Endometrial microvascular endothelial cells (primary cell): ENCODE measurements around the gene PMEPA1. TPM values are rescaled to one million over a fixed set of nuclear protein-coding genes. Genes with fewer than 3 reads are reported as not detected.

Source experiments
- in situ Hi-C: cut with HindIII; loops from 2 replicates; pipeline ENCODE4 v1.10.0; 2017; ENCODE audit warnings: low sequenced_read_pairs, low pct_unique_long_range_greater_than_20kb; ENCODE audit errors: inconsistent ontology term
- total RNA-seq: library from RNA; depleted of rRNA; stranded (reverse); fragments of >200 nt; gene quantifications from one replicate; pipeline ENCODE4 v1.2.3, GENCODE V29; 2015; ENCODE audit errors: inconsistent ontology term

The PMEPA1 gene
- total RNA-seq, 1 donor from 2014 or later: 4.4 TPM

GRCh38 chr20:57738484-57738883 is 28.7 kb upstream of the PMEPA1 start:
- in situ Hi-C loops: no loop called here

DNA sequence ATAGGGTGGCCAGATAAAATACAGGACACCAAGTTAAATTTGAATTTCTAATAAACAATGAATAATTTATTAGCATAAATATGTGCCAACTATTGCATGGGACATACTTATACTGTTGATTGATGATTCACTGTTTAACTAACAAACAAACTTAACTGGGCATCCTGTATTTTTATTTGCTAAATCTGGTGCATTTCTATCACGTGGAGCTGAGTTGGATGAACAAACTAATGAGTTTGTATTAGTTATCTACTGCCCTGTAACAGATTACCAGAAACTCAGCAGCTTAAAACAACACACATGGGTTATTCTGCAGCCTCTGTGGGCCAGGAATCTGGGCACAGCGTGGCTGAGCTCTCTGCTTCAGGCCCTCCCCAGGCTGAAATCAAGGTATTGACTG is 28.2 kb upstream of the PMEPA1 start:
- in situ Hi-C loops: no loop called here

DNA sequence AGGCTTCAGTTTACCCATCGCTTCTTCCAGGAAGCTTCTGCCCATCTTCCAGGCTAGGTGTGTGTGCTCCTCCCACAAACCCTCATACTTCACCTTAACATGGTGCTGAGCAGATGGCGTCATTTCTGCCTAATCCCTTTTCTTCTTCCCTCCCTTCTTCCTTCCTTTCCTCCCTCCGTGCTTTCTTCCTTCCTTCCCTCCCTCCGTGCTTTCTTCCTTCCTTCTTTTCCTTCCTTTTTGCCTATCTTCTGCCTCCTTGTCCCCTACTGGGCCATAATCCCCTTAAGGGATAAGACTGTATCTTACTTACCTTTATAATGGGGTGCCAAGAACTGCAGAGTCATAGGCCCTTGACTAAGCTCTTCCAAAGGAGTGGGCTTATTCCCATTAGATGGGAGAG is 27.5 kb upstream of the PMEPA1 start:
- in situ Hi-C loops: no loop called here

- in situ Hi-C loops: no loop called here
Measured at GRCh38 chr20:57736738-57737347, 27.0 kb upstream of the PMEPA1 start.

GRCh38 chr20:57735831-57736737 is 26.3 kb upstream of the PMEPA1 start:
- in situ Hi-C loops: no loop called here

- in situ Hi-C loops: no loop called here
Measured at GRCh38 chr20:57734754-57735153, 24.9 kb upstream of the PMEPA1 start.

DNA sequence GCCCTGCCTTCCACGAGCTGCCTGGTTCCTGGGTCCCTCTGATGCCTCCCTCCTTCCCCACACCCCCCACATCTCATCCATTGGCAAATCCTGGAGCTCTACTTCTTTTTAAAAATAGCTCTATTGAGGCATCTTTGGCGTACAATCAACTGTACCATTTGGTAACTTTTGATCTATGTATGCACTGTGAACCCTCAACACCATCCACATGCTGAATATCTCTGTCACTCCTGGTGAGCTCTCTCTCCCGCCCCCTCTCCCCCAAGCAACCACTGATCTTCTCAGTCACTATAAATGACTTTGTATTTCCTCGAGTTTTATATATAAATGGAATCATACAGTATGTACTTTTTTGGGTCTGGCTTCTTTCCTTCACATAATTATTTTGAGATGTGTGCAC is 22.4 kb upstream of the PMEPA1 start:
- in situ Hi-C loops: no loop called here

- in situ Hi-C loops: no loop called here
Measured at GRCh38 chr20:57728762-57729161, 18.9 kb upstream of the PMEPA1 start.

GRCh38 chr20:57727863-57728262 is 18.0 kb upstream of the PMEPA1 start:
- in situ Hi-C loops: no loop called here

DNA sequence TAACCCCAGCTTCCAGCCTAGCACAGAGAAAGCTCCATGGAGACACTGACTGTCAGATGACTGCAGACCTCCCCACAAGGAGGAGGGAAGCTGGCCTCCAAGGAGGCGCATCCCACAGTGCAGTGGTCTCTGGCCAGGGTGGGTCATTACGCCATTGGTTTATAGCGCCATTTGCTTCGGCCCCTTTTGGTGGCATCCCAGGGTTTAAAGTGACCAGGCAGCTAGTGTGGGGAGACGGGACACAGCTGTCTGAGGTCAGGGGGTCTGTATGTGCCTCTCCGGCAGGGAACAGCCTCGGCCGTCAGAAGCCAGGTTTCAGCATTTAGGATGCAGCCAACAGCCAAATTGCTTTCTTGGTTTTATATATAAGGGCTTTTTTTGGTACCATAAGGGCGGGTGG is 15.8 kb upstream of the PMEPA1 start:
- in situ Hi-C loops: no loop called here

DNA sequence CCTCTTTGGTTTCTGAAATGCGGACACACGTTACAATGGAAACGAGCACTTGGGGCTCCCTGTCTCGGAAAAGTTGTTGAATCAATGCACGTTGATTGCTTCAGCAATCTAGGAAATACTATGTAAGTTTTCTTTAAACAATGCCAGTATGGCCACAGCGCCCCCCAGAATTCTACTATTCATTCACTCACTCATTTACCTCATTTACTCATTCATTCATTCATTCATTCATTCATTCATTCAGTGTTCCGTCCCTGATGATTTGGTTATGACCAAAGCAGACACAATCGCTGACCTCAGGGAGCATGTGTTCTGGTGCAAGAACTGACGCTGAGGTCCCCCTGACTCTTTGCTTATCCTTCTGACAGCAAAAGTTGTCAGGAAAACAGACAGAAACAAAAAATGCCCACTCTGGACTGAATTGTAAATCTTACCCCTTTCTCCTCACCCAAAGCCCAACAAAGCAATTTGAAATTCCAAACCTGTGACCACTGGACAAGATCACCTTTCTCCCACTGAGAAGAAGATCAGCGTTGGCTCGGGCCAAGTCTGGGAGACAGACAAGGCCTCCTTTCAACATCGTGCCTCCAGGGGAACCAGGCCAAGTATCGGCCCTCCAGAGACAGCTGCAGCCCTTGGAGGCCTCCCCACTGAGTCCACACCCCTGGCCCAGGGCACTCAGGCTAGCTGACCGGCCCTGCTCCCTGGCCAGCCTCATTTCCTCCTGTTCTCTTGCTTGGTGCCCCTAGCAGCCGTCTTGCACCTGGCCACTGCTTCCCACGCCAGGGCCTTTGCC is 15.0 kb upstream of the PMEPA1 start:
- in situ Hi-C loops: no loop called here

DNA sequence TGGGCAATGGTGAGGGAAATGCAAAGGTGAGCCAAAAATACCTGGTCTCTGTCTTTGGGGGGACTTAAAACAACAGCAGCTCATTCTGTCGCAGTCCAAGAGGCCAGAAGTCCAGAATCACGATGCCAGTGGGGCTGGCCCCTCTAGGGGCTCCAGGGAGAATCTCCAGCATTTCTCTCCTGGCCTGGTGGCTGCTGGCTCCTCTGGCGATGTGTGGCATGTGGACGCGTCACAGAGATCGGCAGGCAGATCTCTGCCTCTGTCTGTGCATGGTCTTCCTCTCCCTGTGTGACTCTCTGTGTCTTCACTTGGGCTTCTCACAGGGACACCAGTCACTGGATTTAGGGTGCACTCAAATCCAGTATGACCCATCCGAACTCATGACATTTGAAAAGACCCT is 14.0 kb upstream of the PMEPA1 start:
- in situ Hi-C loops: no loop called here

- in situ Hi-C loops: no loop called here
Measured at GRCh38 chr20:57719951-57720350, 10.1 kb upstream of the PMEPA1 start.

- in situ Hi-C loops: no loop called here
Measured at GRCh38 chr20:57718490-57719009, 8.7 kb upstream of the PMEPA1 start.

DNA sequence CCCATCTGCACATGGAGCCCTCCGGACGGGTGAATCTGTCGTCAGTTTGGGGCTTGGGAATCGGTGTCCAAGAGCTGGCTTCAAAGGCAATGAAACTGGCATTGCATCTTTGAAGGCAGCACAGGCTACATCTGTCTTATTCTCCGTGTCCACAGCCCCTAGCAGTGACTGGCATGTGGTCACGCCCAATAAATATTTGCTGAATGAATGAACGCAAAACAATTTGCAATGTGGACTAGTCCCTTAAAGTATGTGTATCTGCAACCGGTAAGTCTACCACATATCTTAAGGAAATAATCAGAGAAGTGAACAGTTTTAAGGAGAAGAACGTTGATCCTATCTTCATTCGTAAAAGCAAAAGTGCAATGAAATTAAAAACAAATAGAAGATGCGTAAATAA is 8.0 kb upstream of the PMEPA1 start:
- in situ Hi-C loops: no loop called here

GRCh38 chr20:57716901-57717300 is 7.1 kb upstream of the PMEPA1 start:
- in situ Hi-C loops: no loop called here

DNA sequence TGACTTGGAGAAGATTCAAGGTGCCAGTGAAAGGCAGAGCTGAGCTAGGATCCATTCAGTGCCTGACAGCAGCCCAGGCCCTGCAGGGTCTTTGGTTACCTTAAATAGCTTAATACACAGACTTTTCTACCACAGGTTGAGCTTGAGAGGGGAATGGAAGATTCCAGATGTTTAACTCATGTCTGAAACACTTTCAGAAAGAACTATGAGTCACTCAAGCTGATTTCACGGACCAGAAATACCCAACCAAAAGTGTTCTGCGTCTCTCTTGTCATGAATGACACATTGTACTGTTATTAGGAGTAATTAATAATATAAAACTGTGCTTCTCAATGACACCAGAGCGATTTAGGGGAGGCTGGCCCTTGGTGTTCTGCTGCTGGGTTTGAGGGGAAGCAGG is 6.4 kb upstream of the PMEPA1 start:
- in situ Hi-C loops: no loop called here

DNA sequence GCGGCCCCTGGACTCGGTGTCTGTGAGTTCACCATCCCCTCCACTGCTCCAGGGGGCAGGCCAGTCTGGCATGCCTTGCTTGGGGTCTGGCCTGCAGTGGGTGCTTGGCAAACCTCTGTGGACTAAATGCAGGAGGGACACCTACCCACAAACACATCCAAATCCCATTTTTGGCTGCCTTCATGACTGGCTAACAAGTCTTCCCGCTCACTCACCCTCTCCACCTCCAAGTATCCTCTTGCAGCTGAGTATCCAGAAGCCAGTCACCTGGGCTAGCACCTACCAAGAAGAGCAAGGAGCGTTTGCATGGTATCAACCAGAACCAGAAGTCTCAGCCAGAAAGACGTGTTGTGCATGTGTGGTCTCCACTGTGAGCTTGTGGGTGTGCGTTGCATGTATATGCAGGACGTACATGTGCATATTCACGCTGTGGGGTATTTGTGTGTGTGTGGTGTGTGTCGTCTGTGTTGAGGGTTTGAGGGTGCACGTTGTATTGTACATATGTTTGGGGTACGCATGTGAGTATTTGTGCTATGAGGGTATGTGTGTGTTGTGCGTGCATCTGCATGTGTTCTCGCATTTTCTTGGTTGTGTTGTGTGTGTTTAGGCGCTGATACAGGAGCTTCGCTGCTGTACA is 5.6 kb upstream of the PMEPA1 start:
- in situ Hi-C loops: no loop called here
